HG02943 (cell line): ENCODE measurements around the gene CYP2W1.
"Not testable (repeated sequence)": the region's sequence is repeated elsewhere in the genome, so short reads cannot be mapped to it uniquely, and the experiment has no call there.

Source experiments
- ATAC-seq: cut with Tn5 transposase; IDR thresholded peaks from one replicate; pipeline ENCODE4 v1.9.1; 2021; ENCODE audit warnings: mild to moderate bottlenecking, low read depth, moderate library complexity; ENCODE audit not compliant: unreplicated experiment

The CYP2W1 gene, protein sequence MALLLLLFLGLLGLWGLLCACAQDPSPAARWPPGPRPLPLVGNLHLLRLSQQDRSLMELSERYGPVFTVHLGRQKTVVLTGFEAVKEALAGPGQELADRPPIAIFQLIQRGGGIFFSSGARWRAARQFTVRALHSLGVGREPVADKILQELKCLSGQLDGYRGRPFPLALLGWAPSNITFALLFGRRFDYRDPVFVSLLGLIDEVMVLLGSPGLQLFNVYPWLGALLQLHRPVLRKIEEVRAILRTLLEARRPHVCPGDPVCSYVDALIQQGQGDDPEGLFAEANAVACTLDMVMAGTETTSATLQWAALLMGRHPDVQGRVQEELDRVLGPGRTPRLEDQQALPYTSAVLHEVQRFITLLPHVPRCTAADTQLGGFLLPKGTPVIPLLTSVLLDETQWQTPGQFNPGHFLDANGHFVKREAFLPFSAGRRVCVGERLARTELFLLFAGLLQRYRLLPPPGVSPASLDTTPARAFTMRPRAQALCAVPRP

DNA sequence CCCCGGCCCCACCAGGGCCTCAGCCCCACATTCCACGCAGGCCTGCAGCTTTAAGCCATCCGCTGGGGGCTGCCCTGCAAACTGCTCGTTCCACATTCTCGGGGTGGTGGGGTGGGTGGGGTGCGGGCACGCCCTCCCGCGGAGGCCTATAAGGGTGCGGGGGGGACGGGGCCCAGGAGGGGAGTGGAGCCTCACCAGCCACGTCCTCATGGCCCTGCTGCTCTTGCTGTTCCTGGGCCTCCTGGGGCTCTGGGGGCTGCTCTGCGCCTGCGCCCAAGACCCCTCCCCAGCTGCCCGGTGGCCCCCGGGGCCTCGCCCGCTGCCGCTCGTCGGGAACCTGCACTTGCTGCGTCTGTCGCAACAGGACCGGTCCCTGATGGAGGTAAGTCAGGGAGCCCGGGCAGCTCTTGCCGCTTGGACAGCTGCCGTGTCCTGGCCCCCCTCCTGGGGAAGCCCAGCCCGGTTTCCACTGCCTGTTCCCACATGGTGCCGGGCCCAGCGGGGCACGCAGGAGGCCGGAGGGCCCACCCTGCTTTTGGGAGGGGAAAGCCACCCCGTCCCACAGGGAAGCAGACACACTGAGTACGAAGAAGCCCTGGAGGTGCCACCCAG lies at the start of gene CYP2W1:
Gene CYP2W1, plus strand, starts transcription at position 178 of the 612 bp plus-strand sequence. Its CDS starts 31 bp downstream, at position 209.
- no peak for ATAC-seq

DNA sequence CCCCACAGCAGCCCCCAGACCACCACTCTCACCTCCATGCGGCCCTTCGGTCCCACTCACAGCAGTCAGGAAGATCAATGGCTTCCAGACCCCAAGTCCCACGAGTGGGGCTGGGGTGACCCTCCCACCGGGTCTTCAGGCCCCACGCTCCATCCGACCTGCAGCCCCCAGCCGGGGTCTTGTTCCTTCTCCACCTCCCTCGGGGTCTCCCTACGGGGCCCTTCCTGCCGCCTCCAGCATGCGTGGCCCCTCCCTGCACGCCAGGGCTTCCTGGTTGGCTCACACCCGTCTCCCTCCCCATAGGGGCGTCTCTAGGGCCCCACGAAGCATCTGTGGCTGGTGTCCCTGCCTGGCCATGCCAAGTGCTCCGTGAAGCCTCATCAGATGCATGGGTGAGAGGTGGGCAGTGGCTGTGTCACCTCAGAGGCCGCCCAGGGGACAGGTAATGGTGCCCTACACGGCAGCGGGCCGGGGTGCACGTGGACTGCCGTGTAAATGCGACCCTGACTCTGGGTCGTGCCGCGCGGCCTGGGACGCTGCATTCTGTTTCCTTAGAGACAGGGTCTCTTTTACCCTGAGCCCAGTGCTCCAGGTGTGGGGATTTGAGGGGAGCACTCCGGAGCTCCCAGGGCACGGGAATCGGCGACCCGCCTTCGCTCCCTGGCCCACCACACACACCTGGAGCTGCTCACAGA lies 48.4 kb upstream of the CYP2W1 start:
- ATAC-seq = no peak

DNA sequence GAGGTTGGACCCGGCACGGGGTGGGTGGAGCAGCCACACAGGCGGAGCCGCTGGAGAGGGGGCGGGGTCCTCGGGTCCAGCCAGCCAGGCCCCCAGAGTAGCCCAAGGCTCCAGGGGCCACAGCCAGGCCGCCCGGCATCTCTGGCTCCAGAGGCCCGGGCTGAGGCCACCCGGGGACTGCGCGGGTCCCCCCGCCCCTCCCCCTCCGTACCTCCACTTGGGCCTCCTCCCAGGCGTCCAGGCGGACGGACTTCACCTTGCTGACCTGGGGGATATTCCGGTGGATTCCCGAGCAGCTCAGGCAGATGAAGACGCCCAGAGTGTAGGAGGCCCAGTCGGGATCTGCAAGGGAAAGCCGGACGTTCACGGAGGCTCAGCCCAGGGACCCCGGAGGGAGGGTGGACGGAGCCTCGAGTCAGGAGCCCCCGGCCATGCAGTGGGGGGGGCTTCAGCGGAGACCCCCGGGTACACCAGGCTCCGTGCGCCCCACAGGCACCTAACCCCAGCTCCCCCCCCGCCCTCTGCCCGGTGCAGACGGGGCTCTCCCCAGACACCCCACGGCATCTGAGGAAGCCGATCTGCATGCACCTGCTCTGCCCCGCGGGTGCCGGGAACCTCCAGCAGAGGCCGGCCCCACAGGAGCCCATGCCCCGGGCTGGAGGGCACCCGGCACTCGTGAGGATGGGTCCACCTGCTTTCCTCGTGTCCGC lies 47.7 kb upstream of the CYP2W1 start:
- no peak for ATAC-seq

DNA sequence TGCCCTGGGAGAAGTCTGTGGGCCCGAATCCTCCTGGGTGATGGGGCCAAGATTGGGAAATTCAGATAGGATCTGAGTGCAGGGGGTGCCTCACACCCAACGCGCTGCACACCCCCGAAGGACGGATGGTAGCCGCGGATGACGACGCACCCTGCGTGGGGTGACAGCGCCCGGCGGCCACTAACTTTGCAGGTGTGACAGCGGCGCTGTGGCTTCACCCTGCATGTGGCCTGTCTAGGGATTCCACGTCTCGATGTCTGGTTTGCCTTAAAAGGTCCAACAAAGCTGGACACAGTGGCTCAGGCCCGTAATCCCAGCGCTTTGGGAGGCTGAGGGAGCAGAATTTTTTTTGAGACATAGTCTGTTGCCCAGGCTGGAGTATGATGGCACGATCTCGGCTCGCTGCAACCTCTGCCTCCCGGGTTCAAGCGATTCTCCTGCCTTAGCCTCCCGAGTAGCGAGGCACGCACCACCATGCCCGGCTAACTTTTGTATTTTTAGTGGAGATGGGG lies 47.1 kb upstream of the CYP2W1 start:
- ATAC-seq = peak; percentile 6

DNA sequence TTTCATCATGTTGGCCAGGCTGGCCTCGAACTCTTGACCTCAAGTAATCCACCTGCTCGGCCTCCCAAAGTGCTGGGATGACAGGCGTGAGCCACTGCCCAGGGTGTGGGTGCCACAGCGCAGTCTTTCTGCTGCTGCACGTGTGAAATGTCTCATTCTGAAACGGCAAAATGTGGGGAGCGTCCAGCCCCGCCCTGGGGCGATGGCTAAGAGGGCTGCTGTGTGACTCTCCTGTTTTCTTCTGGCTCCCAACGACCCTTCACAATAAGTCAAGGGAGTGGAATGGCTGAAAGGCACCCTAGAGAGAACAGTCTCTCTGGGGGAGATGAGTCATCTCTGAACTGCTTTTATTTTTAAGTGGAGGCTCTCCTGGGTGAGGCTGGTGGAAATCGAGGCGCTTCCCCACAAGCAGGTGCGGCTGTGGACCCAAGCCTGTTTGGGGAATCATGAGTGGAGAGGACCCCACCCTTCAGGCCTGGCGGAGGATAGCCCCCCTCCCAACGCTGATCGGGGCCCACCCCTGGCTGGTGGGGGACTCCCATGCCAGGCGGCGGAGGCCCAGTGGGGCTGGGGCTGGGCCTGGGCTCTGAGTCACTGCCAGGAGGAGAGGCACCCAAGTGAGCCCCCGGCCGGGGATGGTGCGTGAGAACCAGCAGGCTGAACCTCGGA lies 46.5 kb upstream of the CYP2W1 start:
- ATAC-seq = peak; percentile 84

DNA sequence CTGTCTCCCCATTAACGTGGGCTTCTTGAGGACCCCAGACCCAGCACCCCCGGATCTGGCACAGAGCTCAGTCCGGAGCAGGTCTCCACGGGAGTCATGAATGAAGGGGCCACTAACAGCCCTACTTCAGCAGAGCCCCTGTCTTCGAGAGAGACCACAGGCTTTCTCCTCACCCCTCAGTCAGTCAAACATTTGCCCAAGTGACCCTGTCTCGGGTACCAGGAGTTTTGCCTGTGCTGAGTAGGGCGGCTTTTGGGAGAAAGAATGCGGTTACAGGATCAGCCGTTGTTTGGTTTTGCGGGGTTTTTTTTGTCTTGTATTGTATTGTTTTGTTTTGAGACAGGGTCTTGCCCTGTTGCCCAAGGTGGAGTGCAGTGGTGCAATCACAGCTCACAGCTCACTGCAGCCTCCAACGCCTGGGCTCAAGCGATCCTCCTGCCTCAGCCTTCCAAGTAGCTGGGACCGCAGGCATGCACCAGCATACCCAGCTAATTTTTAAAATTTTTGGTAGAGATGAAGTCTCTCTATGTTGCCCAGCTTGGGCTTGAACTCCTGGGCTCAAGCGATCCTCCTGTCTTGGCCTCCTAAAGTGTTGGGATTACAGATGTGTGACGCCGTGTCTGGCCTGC lies 45.0 kb upstream of the CYP2W1 start:
- no peak for ATAC-seq

DNA sequence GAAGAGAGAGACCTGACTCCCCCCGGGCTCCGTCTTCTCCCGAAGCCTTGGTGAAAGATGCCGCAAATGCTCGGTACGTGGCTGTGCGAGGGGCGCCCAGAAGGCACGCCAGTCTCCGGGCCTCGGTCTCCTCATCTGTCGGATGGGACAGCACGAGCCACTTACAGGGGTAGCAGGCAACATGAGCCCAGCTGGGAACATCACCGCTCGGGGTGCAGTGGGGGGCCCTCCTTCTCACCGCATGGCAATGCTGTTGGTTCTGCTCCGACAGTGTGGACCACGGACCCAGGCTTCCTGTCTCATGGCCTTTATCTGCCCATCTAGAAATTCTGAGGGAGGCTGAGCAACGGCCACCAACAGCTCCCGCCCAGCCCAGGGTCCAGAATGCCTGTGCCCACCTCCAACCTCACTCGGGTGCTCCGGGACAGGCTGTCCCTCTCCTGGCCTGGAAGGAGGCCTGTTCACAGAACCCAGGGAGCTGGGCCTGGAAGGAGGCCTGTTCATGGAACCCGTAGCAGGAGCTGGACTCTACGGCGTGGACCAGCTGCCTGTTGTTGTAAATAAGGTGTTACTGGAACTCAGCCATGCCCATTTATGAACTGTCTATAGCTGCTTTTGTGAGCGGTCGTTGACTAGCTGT lies 44.3 kb upstream of the CYP2W1 start:
- ATAC-seq = no peak

DNA sequence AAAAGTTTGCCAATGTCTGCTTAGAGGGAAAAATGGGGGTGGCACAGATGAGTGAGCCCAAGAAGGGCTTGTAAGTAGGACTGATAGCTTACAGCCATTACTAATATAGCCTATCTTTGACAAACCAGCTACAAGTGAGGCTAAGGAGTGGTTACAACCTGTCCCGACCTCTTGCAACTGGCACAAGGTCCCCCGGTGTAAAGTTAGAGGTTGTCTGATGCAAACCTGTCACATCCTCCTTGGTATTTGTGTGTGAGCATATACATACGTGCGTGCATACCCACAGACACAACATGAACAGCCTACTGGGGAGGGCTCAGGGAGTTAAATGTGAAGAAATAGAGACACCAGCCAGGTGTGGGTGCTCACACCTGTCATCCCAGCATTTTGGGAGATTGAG lies 43.1 kb upstream of the CYP2W1 start:
- no peak for ATAC-seq

DNA sequence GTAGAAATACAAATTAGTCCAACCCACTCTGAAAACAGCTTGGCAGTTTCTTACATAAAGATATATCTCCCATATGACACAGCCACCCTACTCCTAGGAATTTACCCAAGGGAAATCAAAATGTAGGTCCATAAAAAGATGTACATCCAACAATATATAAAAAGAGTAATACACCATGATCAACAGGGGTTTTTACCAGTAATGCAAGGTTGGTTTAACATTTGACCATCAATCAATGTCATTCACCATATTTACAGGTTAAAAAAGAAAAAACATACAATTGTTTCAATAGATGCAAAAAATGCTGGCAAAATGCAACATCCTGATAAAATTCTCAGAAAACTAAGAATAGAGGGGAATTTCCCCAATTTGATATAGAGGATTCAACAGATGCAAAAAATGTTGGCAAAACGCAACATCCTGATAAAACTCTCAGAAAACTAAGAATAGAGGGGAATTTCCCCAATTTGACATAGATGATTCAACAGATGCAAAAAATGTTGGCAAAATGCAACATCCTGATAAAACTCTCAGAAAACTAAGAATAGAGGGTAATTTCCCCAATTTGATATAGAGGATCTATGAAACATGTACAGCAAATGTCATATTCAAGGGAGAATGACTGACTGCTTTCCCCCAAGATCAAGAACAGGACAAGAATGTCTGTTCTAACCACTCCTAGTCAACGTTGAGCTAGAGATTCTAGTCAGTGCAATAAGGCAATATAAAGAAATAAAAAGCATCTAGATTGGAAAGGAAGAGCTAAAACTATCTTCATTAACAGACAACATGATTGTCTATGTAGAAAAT lies 42.2 kb upstream of the CYP2W1 start:
- no peak for ATAC-seq

DNA sequence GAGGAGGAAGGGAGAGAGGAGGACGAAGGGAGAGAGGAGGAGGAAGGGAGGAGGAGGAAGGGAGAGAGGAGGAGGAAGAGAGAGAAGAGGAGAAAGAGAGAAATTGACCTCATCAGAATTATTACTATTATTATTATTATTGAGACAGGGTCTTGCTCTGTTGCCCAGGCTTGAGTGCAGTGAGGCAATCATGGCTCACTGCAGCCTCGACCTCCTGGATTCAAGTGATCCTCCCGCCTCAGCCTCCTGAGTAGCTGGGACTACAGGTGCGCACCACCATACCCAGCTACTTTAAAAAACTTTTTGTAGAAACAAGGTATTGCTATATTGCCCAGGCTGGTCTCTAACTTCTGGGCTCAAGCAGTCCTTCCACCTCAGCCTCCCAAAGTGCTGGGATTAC lies 39.2 kb upstream of the CYP2W1 start:
- not testable (repeated sequence) for ATAC-seq

DNA sequence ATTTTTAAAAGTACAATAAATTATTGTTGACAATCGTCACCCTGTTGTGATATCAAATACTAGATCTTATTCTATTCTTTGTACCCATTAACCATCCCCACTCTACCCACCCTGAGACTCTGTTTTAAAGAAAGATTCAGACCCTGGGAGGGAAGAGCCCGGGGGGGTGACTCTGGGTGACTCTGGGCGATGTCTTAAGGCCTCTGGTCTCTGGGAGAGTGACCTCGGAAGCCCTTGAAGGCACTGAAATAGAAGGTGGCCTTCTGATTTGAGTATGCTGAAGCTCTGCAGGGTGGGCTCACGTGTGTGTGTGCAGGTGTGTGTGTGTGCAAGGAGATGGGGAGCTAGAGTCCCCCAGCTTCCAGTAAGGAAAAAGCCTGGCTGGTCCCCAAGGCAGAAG lies 38.2 kb upstream of the CYP2W1 start:
- no peak for ATAC-seq

DNA sequence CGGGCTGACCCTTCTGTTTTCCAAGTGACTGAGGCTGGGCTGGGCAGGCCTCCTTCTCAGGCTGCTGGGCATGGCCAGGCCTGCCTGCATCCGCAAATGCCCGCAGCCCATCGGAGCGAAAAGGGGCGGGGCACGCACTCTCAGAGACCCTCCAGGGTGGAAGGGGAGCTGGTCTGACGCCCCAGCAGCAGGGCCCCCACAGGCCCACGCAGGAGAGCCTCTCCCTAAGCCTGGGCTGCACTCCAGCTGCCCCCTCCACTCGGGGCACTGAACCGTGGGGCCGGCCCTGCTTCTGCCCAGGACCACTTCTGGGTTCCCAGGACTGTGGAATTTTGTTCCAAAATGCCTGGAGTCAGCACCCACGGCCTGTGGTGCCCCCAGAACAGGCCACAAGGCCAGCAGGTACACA lies 37.8 kb upstream of the CYP2W1 start:
- no peak for ATAC-seq

DNA sequence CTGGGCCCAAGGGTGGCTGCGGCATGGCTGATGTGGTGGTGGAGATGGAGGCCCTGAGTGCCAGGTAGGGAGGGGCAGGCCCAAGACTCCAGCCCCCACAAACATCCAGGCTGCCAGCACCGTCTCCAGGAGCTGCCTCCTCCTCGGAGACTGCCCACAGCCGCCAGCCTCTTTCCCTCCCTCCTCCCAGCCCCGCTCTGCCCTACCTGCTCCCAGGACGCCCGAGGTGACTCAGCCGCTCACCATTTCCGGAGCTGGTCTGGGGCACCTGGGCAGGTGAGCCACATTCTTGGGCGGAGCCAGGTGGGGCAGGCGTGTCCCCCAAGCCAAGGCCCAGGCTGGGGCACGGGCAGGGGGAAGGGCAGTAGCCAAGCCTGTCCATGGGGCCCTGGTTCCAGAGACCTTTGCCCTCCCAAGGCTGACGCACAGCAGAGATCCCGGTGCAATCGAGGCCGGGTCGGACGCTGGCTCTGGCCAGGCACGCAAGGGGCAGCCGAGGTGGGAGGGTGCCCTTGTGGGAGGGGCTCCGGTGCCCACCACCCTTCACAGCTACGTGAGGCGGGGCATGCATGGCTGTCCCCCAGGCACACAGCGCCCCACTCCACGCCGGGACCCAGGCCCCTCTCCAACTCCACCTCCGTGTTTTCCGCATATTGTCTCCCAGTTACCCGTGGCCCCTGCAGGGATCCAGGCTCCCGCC lies 37.3 kb upstream of the CYP2W1 start:
- no peak for ATAC-seq

DNA sequence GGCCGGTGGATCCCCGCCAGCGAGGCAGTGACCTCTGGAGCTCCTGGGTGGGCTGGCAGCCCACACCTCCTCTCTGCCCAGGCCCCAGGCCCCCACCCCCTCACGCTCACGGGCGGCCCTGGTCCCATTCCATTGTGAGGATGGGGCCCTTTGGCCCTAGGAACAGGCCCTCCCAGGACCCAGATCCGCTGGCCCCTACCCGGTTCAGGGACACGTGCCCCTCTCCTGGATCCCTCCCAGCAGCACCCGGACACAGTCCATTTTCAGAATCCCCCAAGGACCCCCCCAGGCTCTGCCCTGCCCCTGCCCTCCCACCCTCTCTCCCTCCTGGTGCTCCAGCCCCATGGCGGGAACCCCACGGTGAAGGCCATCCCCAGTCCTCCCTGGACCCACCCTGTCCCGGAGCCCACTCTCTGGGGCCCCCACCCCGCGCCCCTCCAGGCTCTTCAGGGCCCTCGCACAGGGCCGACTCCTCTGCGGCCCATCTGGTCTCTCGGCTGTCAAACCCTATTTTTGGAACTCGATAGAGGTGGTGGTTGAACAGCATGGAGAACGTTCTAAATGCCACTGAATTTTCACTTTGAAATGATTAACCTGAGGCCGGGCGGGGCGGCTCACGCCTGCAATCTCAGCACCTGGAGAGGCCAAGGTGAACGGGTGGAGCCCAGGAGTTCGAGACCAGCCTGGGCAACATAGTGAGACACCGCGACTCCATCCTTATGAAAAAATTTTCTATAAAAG lies 36.6 kb upstream of the CYP2W1 start:
- ATAC-seq = no peak

DNA sequence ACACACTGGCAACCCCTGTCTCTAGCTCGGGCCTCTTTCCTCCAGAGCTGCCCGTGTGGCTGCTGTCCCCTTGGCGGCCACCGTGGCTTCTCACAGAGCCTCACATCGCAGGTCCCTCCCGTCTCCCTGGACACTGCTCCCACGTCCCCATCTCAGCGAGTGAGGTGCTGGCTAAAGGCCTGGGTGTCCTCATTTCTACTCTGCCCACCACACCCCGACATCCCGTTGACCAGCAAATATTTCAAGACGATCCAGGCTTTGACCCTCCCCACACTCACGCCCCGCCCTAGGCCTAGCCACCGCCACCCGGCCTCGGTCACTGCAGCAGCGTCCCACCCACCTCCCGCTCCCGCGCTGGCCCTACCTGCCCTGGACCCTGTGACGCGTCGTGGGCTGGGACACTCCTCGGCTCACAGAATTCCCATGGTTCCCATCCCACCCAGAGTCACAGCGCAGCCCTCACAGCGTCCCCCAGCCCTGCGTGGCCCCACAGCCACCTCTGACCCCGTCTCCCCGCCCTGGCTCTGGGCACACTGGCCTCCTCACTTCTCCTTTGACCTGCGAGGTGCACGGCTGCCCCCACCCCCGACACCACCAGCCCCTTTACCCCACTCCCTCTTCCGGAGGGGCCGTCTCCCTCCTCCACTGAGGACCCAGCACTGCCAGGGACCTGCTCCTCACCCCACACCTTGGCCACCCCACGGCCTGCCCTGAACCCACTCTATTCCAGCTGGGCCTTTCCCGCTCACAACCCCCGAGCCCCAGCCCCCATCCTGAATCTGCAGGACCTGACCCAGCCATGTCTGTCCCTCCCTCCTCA lies 35.4 kb upstream of the CYP2W1 start:
- no peak for ATAC-seq
